CD1c-positive myeloid dendritic cell (primary cell): Measurements from ENCODE around the gene HOXA1.
A peak's percentile ranks its signal among the peaks of the same experiment; 100 is the strongest.

ENCODE experiments used
- DNase-seq: peaks from one replicate; pipeline ENCODE4 v3.0.0-alpha.2; 2016; ENCODE audit errors: extremely low spot score

Gene HOXA1

GRCh38 chr7:27095897-27096767, at the start of gene HOXA1:
TSS of gene HOXA1 (minus strand) at chr7:27096000. CDS start at chr7:27095912, 88 bp downstream.
- peak; percentile 94 for DNase-seq

- DNase-seq: no peak
These were observed 49.5 kb upstream of the HOXA1 start for GRCh38 chr7:27145165-27145913.

GRCh38 chr7:27144781-27145164, 49.0 kb upstream of the HOXA1 start:
- DNase-seq: no peak

GRCh38 chr7:27143950-27144780, 48.4 kb upstream of the HOXA1 start:
- DNase-seq: no peak

- DNase-seq: peak; percentile 67
These were observed 47.5 kb upstream of the HOXA1 start, which contains the start of gene HOXA5 for GRCh38 chr7:27143023-27143949. TSS of gene HOXA5 (minus strand) at chr7:27143681. CDS start at chr7:27143607, 74 bp downstream.

GRCh38 chr7:27142580-27143022, 46.8 kb upstream of the HOXA1 start:
- no peak for DNase-seq

GRCh38 chr7:27141923-27142579, 46.3 kb upstream of the HOXA1 start:
- no peak for DNase-seq

GRCh38 chr7:27141137-27141922, 45.5 kb upstream of the HOXA1 start:
- DNase-seq: no peak

GRCh38 chr7:27140126-27140857, 44.5 kb upstream of the HOXA1 start:
- DNase-seq: no peak

GRCh38 chr7:27139334-27140125, 43.7 kb upstream of the HOXA1 start:
- no peak for DNase-seq

GRCh38 chr7:27138985-27139333, 43.2 kb upstream of the HOXA1 start:
- DNase-seq: no peak

GRCh38 chr7:27138472-27138871, 42.7 kb upstream of the HOXA1 start:
- DNase-seq: no peak

- DNase-seq: no peak
These were observed 42.0 kb upstream of the HOXA1 start for GRCh38 chr7:27137640-27138315.

GRCh38 chr7:27134392-27134791, 38.6 kb upstream of the HOXA1 start:
- peak; percentile 64 for DNase-seq

- DNase-seq: no peak
These were observed 37.8 kb upstream of the HOXA1 start for GRCh38 chr7:27133409-27134231.

- DNase-seq: no peak
These were observed 37.2 kb upstream of the HOXA1 start for GRCh38 chr7:27132978-27133377.

GRCh38 chr7:27132214-27132613, 36.4 kb upstream of the HOXA1 start:
- no peak for DNase-seq
